Lung (tissue), 12 donors: ENCODE data around the gene LSS. TPM values are rescaled to one million over a fixed set of nuclear protein-coding genes. Genes with fewer than 3 reads are reported as not detected.
A peak's percentile ranks its signal among the peaks of the same experiment; 100 is the strongest.

ENCODE experiments used
- ATAC-seq: fragments of 200-7000 bp; cut with Tn5 transposase; one replicate; pipeline ENCODE4 v1.9.1; 2020; ENCODE audit warnings: moderate number of reproducible peaks; ENCODE audit not compliant: insufficient read depth, low FRiP score
- DNase-seq, 3 donors: peaks; one replicate each; pipeline ENCODE4 v3.0.0-alpha.2; 2013 to 2017
- H3K27ac ChIP-seq, 2 donors: one replicate each; pipeline ENCODE4 v1.5.1; 2013; ENCODE audit warnings: mild to moderate bottlenecking in 2 of 2, moderate library complexity in 2 of 2, control low read depth in 1 of 2, inconsistent platforms in 1 of 2, low read depth in 1 of 2, low read length in 1 of 2
- H3K27me3 ChIP-seq, 3 donors: one replicate each; pipeline ENCODE4 v1.5.1; 2013; ENCODE audit warnings: low read length in 2 of 3; ENCODE audit not compliant: control insufficient read depth in 3 of 3, insufficient read depth in 3 of 3
- H3K36me3 ChIP-seq, 4 donors: one replicate each; pipeline ENCODE4 v1.5.1; 2013; ENCODE audit warnings: low read length in 4 of 4, mild to moderate bottlenecking in 1 of 4, moderate library complexity in 1 of 4; ENCODE audit not compliant: control insufficient read depth in 4 of 4, insufficient read depth in 4 of 4
- H3K4me1 ChIP-seq, 5 donors: one replicate each; pipeline ENCODE4 v1.5.1; 2013; ENCODE audit warnings: low read length in 5 of 5, mild to moderate bottlenecking in 2 of 5, moderate library complexity in 1 of 5; ENCODE audit not compliant: control insufficient read depth in 5 of 5, insufficient read depth in 5 of 5
- H3K4me3 ChIP-seq: one replicate; pipeline ENCODE4 v1.5.1; 2013; ENCODE audit warnings: mild to moderate bottlenecking, control low read depth, moderate library complexity
- H3K9ac ChIP-seq, 2 donors: one replicate each; pipeline ENCODE4 v1.5.1; 2013; ENCODE audit warnings: low read length in 2 of 2, control low read depth in 1 of 2; ENCODE audit not compliant: insufficient read depth in 1 of 2
- H3K9me3 ChIP-seq, 4 donors: one replicate each; pipeline ENCODE4 v1.5.1; 2013; ENCODE audit warnings: low read length in 3 of 4, mild to moderate bottlenecking in 1 of 4, moderate library complexity in 1 of 4; ENCODE audit not compliant: control insufficient read depth in 4 of 4, insufficient read depth in 3 of 4
- WGBS, 2 donors: extraction: QIAGEN DNeasy Blood & Tissue Kit; methylation state at CpG; one replicate each; pipeline ENCODE4 v1.1.7; 2013; 5-methylcytosine and 5-hydroxymethylcytosine counted together
- polyA plus RNA-seq, 2 donors: library from polyadenylated mRNA; stranded (reverse); fragments of 200-250 nt; gene quantifications; one replicate each; pipeline ENCODE4 v1.2.1, GENCODE V29; 2013
- total RNA-seq, 2 donors: library from RNA; depleted of rRNA in 1 of 2; stranded (reverse); fragments of >200 nt in 1 of 2; gene quantifications; one replicate each; pipeline ENCODE4 v1.2.1, GENCODE V29; 2014 to 2021
- TF ChIP-seq, protein P1 (sequence below): IDR thresholded peaks from 2 replicates; pipeline ENCODE4 v1.5.1; 2012; ENCODE audit warnings: mild to moderate bottlenecking; ENCODE audit errors: control extremely low read depth, extremely low read depth
- donor health status: control.
- donor health status: control.
- donor health status: Bipolar disorder and iron deficiency.
- donor health status: healthy.
- donor health status: DM: yes; HTN: yes; CAD: no.

LSS gene
- total and polyA plus RNA-seq, 4 donors = 54.6 to 152 (median 98.8) TPM

GRCh38 chr21:46264690-46265144 lies 36.1 kb upstream of the LSS start:
- no peaks in the 10 kb centered on the region for H3K9me3 ChIP-seq
- no peak overlapping the region for H3K27ac ChIP-seq
- DNase-seq (no peak), ATAC-seq (no peak)
- H3K27me3 ChIP-seq = no peaks in the 10 kb centered on the region
- no peak overlapping the region for H3K9ac ChIP-seq
- peaks cover 30 to 61% (median 48%) of the 10 kb centered on the region in 4 donors for H3K36me3 ChIP-seq
- H3K4me3 ChIP-seq = no peak overlapping the region
- 93% methylated on average over 13 of the region's 13 CpGs for WGBS, 2 donors
- TF ChIP-seq, protein P1, sequence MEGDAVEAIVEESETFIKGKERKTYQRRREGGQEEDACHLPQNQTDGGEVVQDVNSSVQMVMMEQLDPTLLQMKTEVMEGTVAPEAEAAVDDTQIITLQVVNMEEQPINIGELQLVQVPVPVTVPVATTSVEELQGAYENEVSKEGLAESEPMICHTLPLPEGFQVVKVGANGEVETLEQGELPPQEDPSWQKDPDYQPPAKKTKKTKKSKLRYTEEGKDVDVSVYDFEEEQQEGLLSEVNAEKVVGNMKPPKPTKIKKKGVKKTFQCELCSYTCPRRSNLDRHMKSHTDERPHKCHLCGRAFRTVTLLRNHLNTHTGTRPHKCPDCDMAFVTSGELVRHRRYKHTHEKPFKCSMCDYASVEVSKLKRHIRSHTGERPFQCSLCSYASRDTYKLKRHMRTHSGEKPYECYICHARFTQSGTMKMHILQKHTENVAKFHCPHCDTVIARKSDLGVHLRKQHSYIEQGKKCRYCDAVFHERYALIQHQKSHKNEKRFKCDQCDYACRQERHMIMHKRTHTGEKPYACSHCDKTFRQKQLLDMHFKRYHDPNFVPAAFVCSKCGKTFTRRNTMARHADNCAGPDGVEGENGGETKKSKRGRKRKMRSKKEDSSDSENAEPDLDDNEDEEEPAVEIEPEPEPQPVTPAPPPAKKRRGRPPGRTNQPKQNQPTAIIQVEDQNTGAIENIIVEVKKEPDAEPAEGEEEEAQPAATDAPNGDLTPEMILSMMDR = no peak
- no peaks in the 10 kb centered on the region for H3K4me1 ChIP-seq

GRCh38 chr21:46264046-46264689 lies 35.6 kb upstream of the LSS start:
- Histone ChIP-seq H3K4me1 (no peaks in the 10 kb centered on the region), H3K9me3 (no peaks in the 10 kb centered on the region), H3K36me3 (peaks cover 25 to 58% (median 45%) of the 10 kb centered on the region in 4 donors), H3K27ac (no peak overlapping the region), H3K27me3 (no peaks in the 10 kb centered on the region), H3K9ac (no peak overlapping the region), H3K4me3 (no peak overlapping the region)
- DNase-seq (no peak), ATAC-seq (no peak)
- TF ChIP-seq, protein P1 = no peak
- WGBS, 2 donors = 96% methylated on average over 22 of the region's 22 CpGs

DNA sequence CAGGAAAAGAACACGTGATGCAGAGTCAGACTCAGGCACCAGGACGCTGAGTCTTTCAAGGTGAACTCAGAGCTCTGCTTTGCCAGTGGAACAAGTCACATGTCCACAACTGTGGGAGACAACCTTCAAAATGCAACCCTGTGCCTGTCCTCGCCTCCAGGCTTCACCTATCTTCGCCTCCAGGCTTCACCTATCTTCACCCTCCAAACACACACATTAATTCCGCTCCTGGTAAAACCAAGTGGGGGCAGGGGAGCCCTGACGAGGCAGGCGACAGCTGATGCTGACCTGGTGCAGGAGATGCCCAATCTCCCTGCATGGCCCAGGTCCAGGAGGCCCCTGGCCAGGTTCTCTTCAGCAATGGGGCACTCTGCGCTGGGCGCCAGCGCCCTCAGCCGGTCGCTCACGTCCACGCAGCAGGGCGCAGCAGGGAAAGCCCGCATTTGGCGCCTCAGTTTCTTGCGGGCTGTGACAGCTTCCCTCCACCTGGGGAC lies 28.0 kb upstream of the LSS start:
- Histone ChIP-seq H3K9me3 (no peaks in the 10 kb centered on the region), H3K36me3 (peaks cover 25 to 67% (median 50%) of the 10 kb centered on the region in 4 donors), H3K27ac (peak overlapping the region in 1 of 2 donors; percentile 51), H3K4me3 (no peak overlapping the region), H3K27me3 (no peaks in the 10 kb centered on the region), H3K9ac (no peak overlapping the region), H3K4me1 (no peaks in the 10 kb centered on the region)
- ATAC-seq = no peak
- WGBS, 2 donors = 92 to 96% methylated on average over 18 of the region's 18 CpGs
- no peak for DNase-seq
- TF ChIP-seq, protein P1 = no peak
